Measurements from ENCODE around the gene TFG. TPM values are rescaled to one million over a fixed set of nuclear protein-coding genes. Genes with fewer than 3 reads are reported as not detected.

TFG gene
- total RNA-seq, 4 donors from 2014 or later, result 49.4 to 131 (median 66.8) TPM

- no peak for TF ChIP-seq CTCF (IDR thresholded peaks at IDR 0.05; ENCODE audit: low read depth)
These were observed 50.7 kb downstream of the TFG start for GRCh38 chr3:100759950-100760349.

- TF ChIP-seq CTCF (IDR thresholded peaks at IDR 0.05; ENCODE audit: low read depth), result no peak
These were observed 51.1 kb downstream of the TFG start for GRCh38 chr3:100760377-100760776.

GRCh38 chr3:100761211-100761942, 52.1 kb downstream of the TFG start:
- TF ChIP-seq CTCF (IDR thresholded peaks at IDR 0.05; ENCODE audit: low read depth), result no peak

- no peak for TF ChIP-seq CTCF (IDR thresholded peaks at IDR 0.05; ENCODE audit: low read depth)
These were observed 52.7 kb downstream of the TFG start for GRCh38 chr3:100761951-100762350.

GRCh38 chr3:100765437-100765975, 56.2 kb downstream of the TFG start:
- TF ChIP-seq CTCF (IDR thresholded peaks at IDR 0.05; ENCODE audit: low read depth), result no peak

- no peak for TF ChIP-seq CTCF (IDR thresholded peaks at IDR 0.05; ENCODE audit: low read depth)
These were observed 56.8 kb downstream of the TFG start for GRCh38 chr3:100766069-100766468.

GRCh38 chr3:100769693-100770092, 60.4 kb downstream of the TFG start:
- TF ChIP-seq CTCF (IDR thresholded peaks at IDR 0.05; ENCODE audit: low read depth), result no peak

All from subcutaneous adipose tissue (tissue), 4 donors.